Uterus (tissue), 2 donors: Measurements from ENCODE around the gene SIT1.

ENCODE experiments used
- POLR2A ChIP-seq, 2 donors: fragments of 450-650 bp; IDR thresholded peaks; one replicate each; pipeline ENCODE4 v1.6.1; 2016; ENCODE audit warnings: antibody characterized with exemption in 2 of 2, mild to moderate bottlenecking in 1 of 2, moderate library complexity in 1 of 2
- TF ChIP-seq, protein P1 (sequence below), 4 experiments: fragments of 200-600 bp in 2 of 4; fragments of 450-650 bp in 2 of 4; sonication (generic) in 2 of 4; IDR thresholded peaks; one replicate each; pipeline ENCODE4 v1.5.1; 2016 to 2019; ENCODE audit warnings: antibody characterized with exemption in 4 of 4, mild to moderate bottlenecking in 2 of 4, moderate library complexity in 1 of 4

DNA sequence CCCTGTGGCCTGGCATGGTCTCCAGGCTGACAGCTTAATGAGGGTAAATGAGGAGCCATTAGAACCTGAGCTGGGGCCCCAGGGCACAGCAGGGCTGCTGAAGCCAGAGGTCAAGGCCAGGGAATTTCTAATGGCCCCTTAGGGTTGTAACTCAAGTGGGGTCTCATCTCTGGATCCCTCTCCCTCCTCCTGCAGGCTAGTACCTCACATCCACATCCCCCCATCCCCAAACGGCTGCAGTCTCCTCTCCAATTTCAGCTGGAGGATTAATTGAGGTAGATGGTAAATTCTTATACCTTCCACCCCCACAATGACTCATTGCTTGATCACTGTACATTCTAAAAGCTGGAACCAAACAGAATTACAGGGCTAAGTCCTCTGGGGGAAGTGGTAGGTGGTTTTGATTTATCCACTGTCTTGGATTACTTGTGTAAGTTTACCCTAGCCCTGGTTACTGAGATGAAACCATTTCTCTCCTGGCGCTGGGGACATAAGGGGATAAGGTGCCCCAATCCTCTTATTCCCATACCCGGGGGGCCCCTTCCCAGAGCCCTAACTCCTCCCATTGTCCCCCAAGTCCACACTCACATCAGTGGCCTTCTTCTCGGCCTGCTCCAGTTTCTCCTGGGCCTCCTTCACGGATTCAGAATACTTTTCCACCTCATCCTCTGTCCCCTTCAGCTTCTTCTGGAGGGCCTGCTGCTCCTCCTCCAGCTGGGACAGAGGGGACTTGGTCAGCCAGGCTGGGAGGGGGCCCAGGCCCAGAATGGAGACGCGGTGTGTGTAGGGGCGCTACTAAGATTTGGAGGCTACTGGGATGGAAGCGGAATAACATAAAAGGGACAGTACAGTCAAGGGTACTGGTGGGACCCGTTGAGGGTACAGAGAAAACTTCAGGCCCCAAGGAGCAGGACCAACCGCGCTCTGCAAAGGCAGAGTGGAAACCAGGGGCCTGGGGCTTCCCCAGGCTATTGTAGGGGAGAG lies 38.1 kb upstream of the SIT1 start:
- TF ChIP-seq, protein P1, sequence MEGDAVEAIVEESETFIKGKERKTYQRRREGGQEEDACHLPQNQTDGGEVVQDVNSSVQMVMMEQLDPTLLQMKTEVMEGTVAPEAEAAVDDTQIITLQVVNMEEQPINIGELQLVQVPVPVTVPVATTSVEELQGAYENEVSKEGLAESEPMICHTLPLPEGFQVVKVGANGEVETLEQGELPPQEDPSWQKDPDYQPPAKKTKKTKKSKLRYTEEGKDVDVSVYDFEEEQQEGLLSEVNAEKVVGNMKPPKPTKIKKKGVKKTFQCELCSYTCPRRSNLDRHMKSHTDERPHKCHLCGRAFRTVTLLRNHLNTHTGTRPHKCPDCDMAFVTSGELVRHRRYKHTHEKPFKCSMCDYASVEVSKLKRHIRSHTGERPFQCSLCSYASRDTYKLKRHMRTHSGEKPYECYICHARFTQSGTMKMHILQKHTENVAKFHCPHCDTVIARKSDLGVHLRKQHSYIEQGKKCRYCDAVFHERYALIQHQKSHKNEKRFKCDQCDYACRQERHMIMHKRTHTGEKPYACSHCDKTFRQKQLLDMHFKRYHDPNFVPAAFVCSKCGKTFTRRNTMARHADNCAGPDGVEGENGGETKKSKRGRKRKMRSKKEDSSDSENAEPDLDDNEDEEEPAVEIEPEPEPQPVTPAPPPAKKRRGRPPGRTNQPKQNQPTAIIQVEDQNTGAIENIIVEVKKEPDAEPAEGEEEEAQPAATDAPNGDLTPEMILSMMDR (IDR thresholded peaks at IDR 0.05) = no peak
- peak in 1 of 2 donors; percentile 9 for TF ChIP-seq POLR2A (IDR thresholded peaks at IDR 0.05)
